ENCODE results near the gene NPAS2.

The NPAS2 gene

DNA sequence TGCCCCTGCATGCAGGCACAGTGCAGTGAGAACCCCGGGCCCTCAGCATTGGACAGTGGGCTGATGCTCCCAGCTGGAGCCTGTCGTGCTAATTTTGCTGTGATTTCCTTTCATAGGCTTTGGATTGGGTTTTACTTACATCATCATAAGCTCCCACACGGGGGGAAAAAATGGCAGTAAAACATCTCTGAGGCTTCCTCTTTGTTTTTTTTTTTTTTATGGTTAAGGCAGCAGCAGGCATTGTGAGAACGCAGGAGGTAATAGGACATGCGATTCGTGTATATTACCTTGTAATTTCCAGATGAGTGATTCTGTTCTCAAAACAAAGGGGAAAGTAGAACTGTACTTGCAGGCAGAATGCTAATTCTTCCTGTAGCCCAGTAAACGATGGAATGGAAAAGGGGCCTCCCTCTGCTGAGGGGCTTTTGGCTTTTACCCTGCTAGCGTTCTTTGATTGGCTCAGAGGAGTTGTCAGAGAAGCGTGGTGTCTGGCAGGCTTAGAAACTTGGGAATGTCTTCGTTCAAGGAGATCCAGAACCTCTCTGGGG, 89.7 kb downstream of the NPAS2 start:
- no peak for DNase-seq (ENCODE audit: low spot score)

DNA sequence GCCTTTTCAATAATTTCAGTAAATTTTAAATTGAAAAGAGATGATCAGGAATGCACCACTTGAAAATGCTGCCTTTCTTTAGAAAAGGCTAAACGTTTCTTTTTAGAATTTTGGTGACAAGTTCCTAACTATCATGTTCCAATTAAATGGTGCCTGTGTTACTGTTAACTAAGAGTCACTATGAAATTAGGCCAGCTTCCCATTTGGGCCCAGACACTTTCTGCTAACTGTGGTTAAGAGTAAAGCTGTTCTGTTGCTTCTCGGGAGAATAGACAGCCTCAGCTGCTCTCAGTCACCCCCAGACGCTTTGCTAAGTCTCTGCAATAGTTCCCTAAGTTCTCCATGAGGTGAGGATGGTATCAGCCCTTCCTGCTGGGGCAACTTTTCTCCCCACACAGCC, 90.2 kb downstream of the NPAS2 start:
- DNase-seq (ENCODE audit: low spot score) = no peak

DNA sequence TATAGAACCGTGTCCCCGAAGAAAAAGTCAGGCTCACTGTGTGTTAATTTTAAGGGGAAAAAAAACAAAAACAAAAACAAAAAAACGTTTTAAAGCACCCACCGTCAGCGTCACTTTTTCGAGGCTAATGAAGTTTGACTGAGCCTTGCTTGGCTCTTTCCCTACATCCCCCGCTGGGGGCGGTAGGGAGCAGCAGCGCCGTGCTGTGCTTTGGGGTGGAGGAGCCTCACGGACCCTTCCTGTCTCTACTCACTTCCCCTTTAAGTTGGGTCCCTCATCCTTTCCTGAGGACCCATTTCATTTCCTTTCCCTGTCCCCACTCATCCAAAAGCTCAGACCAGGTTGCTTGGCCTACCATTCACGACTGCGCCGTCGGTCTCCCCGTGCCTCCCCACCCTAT, 99.4 kb downstream of the NPAS2 start:
- DNase-seq (ENCODE audit: low spot score) = no peak

DNA sequence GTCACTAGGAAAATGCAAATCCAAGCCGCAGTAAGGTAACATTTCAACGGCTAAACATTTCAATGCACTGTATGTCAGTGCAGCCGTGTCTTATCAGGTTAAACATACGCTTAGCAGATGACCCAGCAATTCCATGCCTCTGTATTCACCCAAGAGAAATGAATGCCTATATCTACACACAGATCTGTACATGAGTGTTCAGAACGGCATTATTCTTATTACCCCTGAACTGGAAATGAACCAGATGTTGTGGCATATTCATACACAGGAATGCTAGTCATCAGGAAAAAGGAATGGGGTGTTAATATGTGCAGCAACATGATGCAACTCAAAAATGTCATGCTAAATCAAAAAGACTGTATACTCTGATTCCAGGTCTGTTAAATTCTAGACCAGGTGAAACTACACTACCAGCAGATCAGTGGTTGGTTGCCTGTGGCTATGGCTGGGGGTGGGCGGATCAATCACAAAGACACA, 101.8 kb downstream of the NPAS2 start:
- no peak for DNase-seq (ENCODE audit: low spot score)

DNA sequence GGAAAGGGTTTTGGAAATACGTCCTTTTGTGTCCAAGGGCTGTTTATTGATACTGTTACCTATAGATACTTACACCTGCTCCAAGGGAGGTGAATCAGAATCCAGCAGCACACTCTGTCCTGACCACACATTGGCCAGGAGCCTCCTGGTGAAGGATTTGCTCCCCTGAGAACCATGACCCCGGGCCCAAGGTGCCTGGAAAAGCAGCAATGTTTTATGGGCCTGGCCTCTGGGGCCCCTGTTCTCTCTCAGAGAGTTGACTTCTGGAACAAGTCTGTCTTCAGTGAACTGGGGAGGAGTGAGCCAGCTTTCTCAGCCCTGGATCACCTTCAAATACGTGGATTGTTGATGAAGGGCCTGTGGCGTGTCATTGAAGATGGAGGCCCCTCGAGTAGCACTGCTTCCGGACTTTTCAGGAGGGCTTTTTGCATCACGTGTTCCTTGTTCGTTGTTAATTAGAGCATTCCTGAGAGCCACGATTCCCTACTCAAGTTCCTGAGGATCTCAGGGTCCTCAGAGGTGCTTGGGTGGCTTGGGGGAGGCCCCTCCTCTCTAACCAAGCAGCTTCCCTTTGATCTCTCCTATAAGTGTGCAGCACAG, 103.6 kb downstream of the NPAS2 start:
- DNase-seq (ENCODE audit: low spot score) = no peak

DNA sequence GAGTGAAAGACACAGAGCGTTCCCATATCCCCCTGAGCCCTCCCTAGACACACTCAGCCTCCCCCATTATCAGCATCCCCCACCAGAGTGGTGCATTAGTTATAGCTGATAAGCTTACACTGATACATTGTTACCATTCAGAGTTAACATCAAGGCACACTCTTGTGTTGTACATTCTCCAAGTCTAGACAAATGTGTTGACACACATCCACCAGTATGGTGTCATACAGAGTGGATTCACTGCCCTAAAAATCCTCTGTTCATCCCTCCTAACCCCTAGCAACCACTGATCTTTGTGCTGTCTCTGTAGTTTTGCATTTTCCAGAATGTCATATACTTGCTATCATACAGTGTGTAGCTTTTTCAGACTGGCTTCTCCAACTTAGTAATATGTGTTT, 104.2 kb downstream of the NPAS2 start:
- no peak for DNase-seq (ENCODE audit: low spot score)

DNA sequence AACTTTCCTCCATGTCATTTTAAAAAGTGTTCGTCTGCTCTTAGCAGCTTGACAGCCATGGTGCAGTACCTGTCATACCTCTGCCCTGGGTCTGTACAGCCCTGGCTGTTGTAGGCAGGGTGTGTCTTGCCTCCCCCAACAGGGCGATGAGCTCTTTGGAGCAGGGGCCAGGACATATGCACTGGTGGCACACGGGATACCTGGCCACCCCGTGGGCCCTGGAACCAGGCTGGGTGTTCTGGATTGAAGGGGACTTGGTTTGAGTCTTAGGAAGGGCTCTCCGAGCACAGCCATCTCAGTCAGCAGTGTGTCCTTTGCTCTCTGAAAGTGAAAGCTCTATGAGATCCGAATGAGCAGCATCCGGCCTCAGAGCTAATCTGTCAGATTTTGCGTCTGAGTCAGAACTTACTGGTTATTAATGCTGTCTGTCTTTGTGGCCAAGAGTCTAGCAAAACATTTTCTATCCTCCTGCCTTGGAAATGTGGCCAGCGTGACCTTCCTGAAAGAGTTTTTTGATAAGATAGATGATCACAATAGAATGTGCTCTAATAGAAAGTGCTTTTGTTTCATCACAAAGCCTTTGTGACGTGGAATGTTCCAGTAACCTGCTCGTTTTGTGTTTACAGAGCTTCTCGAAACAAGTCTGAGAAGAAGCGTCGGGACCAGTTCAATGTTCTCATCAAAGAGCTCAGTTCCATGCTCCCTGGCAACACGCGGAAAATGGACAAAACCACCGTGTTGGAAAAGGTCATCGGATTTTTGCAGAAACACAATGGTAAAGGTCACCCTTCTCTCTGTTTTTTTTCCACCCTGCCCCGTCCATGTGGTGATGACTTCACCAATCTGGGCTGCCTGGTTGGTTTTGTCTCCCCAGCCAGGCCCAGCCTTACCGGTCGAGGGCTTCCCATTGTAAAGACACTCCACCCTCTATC, 104.8 kb downstream of the NPAS2 start:
- DNase-seq (ENCODE audit: low spot score) = no peak

DNA sequence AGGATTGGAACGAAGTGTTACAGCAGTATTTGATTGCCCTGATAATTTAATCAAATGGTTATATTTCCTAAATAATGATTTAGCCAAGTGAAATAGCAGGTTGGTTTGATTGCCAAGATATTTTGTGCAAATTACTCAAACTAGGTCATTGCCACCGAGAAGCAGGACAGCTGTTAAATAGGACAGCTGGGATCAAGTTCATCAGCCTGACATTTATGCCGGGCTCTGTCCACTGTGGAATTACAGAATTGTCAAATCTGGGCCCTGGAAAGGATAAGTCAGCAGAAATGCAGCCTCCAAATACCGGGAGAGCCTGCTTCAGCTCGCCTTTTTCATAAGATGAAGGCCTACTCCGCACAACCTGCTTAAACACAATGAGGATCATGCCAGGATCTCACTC, 108.3 kb downstream of the NPAS2 start:
- DNase-seq (ENCODE audit: low spot score) = no peak

DNA sequence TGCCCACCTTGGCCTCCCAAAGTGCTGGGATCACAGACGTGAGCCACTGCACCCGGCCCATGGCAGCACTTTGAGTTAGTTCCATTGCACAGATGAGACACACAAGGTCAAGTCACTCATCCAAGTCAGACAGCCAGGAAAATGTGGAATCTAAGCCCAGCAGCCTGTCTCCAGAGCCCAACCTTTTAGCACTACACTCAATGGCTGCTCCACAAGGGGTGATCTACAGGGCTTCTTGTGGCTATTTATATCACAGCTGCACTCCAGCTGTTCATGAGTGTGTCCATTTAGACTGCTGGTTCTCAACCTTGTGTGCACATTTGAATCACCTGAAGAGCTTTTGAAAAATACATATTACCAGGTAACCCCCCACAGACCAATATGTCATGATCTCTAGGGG, 109.2 kb downstream of the NPAS2 start:
- no peak for DNase-seq (ENCODE audit: low spot score)

DNA sequence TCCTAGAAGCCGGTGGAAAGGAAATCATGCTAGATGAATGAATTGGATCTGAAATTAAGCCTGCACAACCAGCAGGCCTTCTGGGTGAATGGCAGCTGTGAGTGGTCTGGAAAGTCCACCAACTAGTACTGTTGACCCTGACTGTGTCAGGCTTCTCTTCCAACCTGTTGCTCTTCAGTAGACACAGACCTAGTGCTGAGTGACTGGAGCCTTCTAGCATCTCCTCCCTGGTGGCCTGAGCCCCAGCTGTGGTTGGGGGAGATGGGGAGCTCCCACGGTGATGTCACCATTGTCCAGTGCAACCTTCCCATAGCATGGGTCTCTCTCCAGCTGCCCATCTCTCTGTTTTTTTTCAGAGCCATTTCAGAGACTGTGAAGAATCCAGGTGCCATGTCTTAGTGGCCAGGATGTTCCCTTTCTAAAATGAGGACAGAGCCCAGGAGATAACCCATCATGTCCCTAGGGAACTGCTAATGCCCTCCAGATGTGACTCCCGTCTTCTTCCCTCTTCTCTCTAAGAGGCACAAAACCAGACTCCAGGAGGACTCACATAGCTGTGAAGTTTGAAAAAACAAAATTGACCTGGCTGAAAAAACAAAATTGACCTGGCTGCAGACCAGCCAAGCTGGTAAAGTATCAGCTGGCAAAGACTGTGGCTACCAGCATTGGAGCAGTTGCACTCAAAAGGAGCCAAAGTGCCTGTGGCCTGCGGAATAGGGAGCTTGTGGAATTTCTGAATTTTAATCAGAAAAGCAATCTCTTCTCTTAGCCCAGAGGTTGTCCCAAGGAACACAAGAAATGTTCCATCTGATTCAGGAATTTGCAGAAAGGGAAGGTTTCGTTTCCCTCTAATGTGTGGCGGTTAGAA, 114.8 kb downstream of the NPAS2 start:
- DNase-seq (ENCODE audit: low spot score) = no peak

DNA sequence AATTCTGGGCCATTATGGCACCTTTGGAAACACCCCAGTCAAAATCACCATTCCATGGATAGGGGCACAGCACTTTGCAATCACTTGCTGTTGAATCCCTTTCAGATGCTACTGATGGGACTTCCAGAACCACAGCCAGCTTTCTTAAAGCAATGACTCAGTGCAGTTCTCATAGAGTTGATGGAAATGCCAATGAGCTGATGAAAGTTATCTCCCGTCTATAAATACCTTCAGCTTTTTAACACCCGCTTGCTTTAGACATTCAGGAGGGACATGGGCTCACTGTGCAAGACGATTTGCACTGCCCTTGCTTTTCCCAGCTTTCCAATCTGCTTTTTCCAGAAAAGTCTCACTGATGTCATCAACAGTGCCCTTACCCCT, 115.4 kb downstream of the NPAS2 start:
- DNase-seq (ENCODE audit: low spot score) = no peak

DNA sequence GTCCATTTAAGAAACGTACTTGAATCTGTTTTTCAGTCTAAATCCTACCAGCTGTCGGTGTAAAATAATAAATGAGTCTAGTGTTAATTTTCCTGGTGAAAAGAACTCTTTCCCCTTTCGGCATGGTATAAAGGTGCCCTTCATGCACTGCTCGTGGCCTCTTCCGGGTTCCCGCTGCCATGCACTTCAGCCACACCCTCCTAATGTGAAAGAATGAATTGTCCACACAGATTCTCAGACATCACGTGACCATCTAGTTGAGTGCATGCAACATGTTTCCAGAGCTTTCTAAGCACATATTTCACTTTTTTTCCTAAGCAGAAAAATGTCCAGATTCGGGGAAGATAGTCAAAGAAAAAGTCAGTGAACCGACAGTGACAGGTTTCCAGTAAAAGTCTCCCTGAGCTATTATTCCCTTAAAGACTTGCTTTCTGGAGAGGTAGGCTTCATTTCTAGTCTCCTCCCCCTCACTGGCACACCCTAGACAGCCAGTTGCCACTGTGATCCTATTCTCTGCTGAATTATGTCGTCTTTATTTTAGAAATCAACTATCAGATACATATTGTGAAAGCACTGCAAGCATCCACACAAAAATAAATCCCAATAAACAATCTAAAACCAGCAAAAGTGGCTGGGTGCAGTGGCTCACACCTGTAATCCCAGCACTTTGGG, 116.3 kb downstream of the NPAS2 start:
- no peak for DNase-seq (ENCODE audit: low spot score)

DNA sequence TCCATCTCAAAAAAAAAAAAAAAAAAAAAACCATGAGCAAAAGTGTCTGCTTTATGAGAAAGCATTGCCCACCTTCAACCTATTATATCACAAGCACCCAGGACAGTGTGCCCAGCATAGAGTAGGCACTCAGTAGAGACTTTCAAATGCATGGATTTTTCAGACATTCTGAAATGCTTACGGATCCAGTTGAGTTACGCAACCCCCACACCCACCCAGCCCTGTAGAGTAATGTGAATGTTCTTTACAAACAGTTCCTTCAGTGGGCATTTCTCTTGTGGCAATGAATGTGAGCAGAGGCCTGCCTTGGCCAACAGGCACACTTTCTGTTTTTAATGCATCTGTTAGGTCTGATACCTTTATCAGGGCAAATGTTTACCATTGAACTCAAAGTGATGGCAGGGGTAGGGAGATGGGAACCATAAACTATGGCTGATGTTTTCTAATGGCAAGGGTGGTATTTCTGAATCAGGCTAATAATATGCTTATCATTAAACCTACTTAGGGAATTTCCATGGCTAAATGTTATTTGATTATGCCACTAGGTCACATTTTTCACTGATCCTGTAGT, 117.1 kb downstream of the NPAS2 start:
- no peak for DNase-seq (ENCODE audit: low spot score)

DNA sequence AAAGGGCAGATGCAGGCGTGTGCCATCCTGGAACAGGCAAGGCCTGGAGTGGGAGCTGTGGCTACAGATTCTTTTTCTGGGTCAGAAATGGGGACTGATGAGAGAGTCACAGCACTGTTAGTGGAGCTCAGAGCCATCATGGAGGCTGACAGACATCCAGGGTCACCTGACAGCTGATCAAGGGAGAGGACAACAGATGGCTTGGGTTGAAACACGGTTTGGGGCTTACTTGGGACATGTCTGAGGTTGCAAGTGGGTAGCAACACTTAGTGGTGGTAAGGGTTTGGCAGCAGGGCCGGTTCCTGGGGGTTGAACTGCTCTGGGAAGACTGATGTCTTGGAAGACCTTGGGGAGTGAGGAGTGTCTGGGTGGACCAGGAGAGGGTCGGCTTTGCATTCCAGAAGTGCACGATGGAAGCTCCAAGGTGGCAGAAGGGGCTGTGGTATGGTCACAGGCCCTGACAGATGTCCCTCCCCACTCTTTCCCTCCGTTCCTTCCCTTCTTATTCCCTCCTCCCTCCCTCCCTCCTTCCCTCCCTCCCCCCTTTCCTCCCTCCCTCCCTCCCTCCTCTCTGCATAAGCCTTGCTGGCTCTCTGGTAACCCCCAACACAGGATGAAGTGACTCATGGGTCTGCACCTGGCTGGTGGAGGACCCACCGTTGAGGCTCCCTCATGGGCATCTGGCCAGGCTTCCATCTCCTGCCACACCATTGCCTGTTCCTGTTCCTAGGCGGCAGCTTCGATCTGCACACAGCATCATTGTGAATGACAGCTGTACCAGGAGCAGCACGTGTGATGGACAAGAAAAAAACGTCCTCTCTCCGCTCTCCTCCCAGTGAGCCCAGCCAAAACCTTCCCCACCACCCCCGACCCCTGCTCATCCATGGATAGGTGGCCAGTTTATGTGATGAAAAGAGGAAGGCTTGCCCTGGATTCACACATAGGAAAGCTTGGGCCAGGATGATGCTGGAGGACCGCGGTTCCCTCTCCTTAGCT, 118.4 kb downstream of the NPAS2 start:
- no peak for DNase-seq (ENCODE audit: low spot score)

DNA sequence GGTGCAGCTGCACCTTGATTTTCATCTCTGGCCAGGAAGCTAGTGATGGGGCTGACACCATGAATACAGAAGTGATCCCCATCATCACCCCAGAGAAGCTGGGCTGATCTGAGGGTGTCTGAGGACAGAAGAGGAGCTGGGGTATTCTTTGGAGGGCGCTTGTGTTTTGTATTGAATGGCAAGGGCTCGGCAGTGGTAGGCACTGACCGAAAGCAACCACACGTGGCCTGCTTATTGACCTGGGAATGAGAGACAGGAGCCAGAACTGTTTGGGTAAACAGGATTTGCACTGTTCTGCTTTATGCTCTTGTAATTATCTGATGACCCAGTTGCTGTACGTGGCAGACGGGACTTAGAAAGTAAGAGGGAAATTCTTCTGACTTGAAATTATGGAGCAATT, 119.5 kb downstream of the NPAS2 start:
- DNase-seq (ENCODE audit: low spot score) = no peak

DNA sequence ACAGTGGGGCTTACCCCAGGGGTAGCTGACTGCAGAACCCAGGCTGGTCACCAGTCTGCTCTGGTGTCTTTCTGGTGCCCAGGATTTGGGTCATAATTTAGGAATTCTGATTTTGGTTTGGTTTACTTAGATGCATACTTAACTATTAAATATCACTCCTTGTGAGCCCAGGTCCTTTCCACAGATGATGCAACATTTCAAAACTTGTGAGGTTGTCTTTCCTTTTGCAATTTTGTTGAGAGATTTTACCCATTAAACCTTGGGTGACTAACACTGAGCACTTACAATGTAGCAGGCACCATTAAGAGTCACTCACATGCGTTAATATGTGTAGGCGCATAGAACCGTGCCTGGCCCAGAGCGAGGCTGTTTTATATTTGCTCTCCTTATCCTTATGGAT, 120.3 kb downstream of the NPAS2 start:
- DNase-seq (ENCODE audit: low spot score) = no peak

DNA sequence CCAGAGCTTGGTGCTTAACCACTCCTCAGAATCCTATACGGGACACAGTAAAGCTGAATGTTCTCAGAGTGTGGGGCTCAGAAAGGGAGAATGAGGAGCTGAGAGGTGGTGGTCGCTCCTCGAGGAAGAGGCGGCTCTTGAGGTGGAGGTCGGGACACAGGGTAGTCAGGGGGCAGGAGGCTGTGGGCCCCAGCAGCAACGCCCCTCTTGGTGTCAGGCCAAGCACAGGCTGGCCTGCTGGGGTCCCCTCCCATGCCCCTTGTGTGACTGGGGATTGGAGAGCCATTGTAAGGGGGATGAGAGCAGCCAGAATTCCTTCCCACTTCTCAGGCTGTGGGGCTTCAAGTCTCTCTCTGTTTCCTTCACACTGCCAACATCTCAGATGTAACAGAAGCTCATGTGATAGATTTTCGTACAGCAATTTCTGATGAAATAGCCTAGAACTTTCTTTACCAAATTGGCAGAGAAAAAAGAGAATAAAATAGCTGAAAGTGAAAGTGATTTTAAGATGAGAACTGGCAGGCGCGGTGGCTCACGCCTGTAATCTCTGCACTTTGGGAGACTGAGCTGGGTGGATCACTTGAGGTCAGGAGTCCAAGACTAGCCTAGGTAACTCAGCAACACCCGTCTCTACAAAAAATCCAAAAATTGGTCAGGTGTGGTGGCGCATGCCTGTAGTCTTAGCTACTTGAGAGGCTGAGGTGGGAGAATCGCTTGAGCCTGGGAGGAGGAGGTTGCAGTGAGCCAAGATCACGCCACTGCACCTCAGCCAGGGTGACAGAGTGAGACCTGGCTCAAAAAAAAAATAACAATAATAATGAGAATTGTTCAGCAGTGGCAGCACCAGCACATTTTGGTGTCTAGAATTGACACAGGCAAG, 121.1 kb downstream of the NPAS2 start:
- DNase-seq (ENCODE audit: low spot score) = no peak

DNA sequence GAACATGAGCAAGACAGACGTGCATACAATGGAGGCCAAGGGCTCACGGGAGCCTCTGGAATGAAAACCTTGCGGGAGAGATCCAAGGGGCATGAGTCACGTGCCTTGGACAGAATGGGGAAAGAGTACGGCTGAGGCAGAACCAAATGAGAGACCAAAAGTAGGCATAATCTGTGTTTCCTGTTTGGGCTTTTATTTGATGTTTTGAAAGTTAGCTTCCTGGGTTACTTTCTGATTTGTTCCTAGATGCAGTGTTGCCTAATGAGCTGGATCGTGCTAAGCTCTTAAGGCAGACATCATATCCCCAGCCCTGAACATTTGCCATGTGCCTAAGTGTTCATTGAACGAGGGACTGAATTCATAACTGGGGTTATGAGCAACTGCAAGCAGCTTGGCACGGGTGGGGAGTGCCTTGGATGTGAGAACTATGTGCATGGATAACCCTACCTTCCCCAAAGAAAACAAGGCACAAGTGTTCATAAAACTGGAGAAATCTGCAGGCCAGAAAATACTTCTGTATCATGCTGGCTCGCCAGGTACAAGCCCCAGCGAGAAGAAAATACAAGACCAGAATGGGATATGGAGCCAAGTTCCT, 121.8 kb downstream of the NPAS2 start:
- DNase-seq (ENCODE audit: low spot score) = no peak

Data from SW480 (cell line).